ENCODE results near the gene DIAPH3. TPM values are rescaled to one million over a fixed set of nuclear protein-coding genes. Genes with fewer than 3 reads are reported as not detected.

Gene DIAPH3
- total and polyA plus RNA-seq, 4 donors: 0.35 to 6.7 (median 1.1) TPM

DNA sequence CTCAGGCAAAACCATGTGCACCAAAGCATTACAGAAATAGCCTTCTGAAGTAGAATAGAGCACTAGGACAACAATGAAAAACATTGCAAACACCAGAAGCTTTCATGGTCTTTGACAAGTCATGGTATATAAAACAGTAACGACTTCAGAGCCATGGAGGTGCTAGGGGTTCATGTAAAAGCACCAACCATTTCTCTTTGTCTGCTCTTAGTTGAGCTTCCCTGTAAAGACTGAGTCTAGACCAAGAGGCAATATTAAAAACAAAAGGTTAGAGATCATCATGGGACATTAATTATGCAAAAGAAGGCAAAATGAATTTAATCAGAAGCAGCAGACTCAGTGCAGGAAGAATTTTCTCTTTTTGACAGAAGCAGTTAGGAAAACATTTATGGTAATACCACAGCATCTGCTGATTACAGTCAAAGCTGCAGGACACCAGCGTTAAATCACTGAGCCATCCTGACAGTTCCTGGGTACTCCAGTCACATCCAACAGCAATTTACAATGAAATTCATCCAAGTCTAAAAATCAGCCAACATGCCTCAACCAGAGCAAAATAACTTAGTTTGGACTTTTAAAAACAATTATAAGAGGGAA, 476.8 kb downstream of the DIAPH3 start:
- 75 to 92% methylated on average over 2 of the region's 2 CpGs for WGBS, 2 donors
- no peak for ATAC-seq (ENCODE audit: insufficient read depth, low FRiP score)

GRCh38 chr13:59684105-59684504, 479.6 kb downstream of the DIAPH3 start:
- Histone ChIP-seq H3K4me3 (no peak overlapping the region), H3K9me3 (ENCODE audit: control insufficient read depth in 4 of 4, insufficient read depth in 3 of 4, low read length in 3 of 4) (no peaks in the 10 kb centered on the region), H3K9ac (ENCODE audit: insufficient read depth in 1 of 2, low read length in 2 of 2) (no peak overlapping the region), H3K27me3 (ENCODE audit: control insufficient read depth in 3 of 3, insufficient read depth in 3 of 3, low read length in 2 of 3) (no peaks in the 10 kb centered on the region), H3K27ac (ENCODE audit: low read depth in 1 of 2, low read length in 1 of 2) (no peak overlapping the region), H3K4me1 (ENCODE audit: control insufficient read depth in 5 of 5, insufficient read depth in 5 of 5, low read length in 5 of 5) (peaks cover 0 to 6% (median 2%) of the 10 kb centered on the region in 5 donors), H3K36me3 (ENCODE audit: control insufficient read depth in 4 of 4, insufficient read depth in 4 of 4, low read length in 4 of 4) (no peaks in the 10 kb centered on the region)
- DNase-seq: no peak
- ATAC-seq (ENCODE audit: insufficient read depth, low FRiP score): no peak
- TF ChIP-seq, protein P1, sequence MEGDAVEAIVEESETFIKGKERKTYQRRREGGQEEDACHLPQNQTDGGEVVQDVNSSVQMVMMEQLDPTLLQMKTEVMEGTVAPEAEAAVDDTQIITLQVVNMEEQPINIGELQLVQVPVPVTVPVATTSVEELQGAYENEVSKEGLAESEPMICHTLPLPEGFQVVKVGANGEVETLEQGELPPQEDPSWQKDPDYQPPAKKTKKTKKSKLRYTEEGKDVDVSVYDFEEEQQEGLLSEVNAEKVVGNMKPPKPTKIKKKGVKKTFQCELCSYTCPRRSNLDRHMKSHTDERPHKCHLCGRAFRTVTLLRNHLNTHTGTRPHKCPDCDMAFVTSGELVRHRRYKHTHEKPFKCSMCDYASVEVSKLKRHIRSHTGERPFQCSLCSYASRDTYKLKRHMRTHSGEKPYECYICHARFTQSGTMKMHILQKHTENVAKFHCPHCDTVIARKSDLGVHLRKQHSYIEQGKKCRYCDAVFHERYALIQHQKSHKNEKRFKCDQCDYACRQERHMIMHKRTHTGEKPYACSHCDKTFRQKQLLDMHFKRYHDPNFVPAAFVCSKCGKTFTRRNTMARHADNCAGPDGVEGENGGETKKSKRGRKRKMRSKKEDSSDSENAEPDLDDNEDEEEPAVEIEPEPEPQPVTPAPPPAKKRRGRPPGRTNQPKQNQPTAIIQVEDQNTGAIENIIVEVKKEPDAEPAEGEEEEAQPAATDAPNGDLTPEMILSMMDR (IDR thresholded peaks at IDR 0.05; ENCODE audit: control extremely low read depth, extremely low read depth): no peak
- 81 to 82% methylated on average over 5 of the region's 5 CpGs for WGBS, 2 donors

More for the DNA sequence above, 476.8 kb downstream of the DIAPH3 start:
- Histone ChIP-seq H3K9ac (ENCODE audit: insufficient read depth in 1 of 2, low read length in 2 of 2) (no peak overlapping the region), H3K9me3 (ENCODE audit: control insufficient read depth in 4 of 4, insufficient read depth in 3 of 4, low read length in 3 of 4) (no peaks in the 10 kb centered on the region), H3K4me1 (ENCODE audit: control insufficient read depth in 5 of 5, insufficient read depth in 5 of 5, low read length in 5 of 5) (peaks cover 0 to 14% (median 0%) of the 10 kb centered on the region in 5 donors), H3K36me3 (ENCODE audit: control insufficient read depth in 4 of 4, insufficient read depth in 4 of 4, low read length in 4 of 4) (no peaks in the 10 kb centered on the region), H3K27me3 (ENCODE audit: control insufficient read depth in 3 of 3, insufficient read depth in 3 of 3, low read length in 2 of 3) (no peaks in the 10 kb centered on the region), H3K27ac (ENCODE audit: low read depth in 1 of 2, low read length in 1 of 2) (no peak overlapping the region), H3K4me3 (no peak overlapping the region)
- TF ChIP-seq, protein P1 (IDR thresholded peaks at IDR 0.05; ENCODE audit: control extremely low read depth, extremely low read depth): no peak
- no peak for DNase-seq

DNA sequence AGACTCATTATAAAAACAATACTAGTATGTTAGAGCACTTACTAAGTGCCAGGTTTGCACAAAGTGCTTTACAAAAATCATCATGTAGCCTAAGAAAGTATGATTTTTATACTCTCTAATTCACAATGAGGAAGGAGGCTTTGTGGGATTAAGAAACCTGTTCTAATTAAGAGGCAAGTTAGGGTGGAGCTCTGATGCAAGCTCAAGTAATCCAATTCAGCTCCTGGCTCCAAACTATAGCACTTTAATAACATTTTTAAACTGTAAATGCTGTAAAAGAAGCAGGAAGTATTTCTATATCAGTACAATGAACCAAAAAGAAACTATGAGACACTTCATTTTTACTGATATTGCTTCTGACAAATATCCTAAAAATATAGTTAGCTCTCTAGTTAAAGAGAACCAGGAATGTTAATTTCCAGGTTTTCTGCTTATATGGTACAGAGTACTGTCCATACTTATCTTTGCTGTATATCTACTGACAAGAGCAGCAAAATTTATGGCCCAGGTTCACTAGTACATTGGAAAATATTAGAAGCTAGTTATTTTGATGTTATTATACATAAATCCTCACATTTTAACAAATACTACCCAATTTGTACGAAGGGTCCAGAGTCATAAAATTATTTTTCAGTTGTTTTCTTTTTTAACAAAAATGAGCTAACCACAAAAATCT, 482.0 kb downstream of the DIAPH3 start:
- no peak overlapping the region for H3K9ac ChIP-seq (ENCODE audit: insufficient read depth in 1 of 2, low read length in 2 of 2)
- TF ChIP-seq, protein P1 (IDR thresholded peaks at IDR 0.05; ENCODE audit: control extremely low read depth, extremely low read depth): no peak
- no peaks in the 10 kb centered on the region for H3K27me3 ChIP-seq (ENCODE audit: control insufficient read depth in 3 of 3, insufficient read depth in 3 of 3, low read length in 2 of 3)
- no peak for ATAC-seq (ENCODE audit: insufficient read depth, low FRiP score)
- no peak overlapping the region for H3K4me3 ChIP-seq
- no peaks in the 10 kb centered on the region for H3K9me3 ChIP-seq (ENCODE audit: control insufficient read depth in 4 of 4, insufficient read depth in 3 of 4, low read length in 3 of 4)
- H3K4me1 ChIP-seq (ENCODE audit: control insufficient read depth in 5 of 5, insufficient read depth in 5 of 5, low read length in 5 of 5): peaks cover 0 to 4% (median 2%) of the 10 kb centered on the region in 5 donors
- 99 to 100% methylated on average over 1 of the region's 1 CpG for WGBS, 2 donors
- no peaks in the 10 kb centered on the region for H3K36me3 ChIP-seq (ENCODE audit: control insufficient read depth in 4 of 4, insufficient read depth in 4 of 4, low read length in 4 of 4)
- H3K27ac ChIP-seq (ENCODE audit: low read depth in 1 of 2, low read length in 1 of 2): no peak overlapping the region
- no peak for DNase-seq
